NCI-H2227 (cell line): ENCODE data around the gene LRRC31.

Experiments
- DNase-seq: peaks from one replicate; lab custom pipeline; 2025; ENCODE audit not compliant: unreplicated experiment; lab: John Stamatoyannopoulos, UW

LRRC31 gene

DNA sequence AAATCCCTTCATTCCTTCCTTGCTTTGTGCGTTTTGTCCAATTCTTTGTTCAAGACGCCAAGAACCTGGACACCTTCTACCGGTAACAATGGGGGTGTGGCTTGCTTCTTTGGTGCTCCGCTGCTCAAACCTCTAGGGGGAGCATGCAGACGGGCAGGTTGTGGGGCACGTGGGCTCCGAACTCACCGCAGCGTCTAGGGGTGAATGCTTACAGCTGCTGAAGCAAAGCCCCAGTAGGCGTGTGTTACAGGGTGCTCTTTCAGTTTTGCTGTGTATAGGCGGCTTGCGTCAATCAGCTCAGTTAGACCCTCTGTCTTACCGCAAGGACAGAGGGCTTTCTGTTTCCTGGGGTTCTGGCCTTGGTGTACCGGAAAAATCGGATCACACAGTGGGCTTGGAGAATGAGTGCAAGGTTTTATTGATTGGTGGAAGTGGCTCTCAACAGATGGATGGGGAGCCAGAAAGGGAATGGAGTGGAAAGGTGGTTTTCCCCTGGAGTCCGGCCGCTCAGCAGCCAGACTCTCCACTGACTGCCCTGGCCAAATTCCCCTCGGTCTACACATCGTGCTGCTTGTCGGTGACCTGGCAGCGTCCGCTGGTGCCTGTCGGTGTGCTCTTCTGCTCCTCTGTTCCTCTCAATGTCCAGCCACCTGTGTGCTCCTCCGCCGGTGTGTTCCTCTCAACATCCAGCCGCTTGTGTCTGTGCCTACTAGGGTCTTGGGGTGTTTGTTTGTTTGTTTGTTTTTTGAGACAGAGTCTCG is 55.8 kb downstream of the LRRC31 start:
- DNase-seq, result no peak

DNA sequence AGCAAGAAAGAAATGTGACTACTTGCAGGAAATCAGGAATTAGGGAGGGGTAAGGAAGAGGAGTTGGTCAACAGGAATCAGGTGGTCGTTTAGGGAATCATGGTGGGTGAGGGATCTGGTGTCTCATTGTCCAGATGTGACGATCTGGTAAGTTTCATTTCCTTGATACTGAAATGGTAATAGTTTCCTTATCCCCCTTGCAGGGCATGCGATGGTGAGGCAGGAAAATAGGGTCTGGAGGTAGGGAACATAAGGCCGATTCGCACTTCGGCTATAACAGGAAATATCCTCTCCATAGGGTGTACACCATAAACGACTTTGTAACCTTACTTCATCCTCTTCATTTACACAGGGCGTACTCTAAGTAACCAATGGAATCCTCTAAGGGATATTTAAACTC is 56.5 kb downstream of the LRRC31 start:
- no peak for DNase-seq

DNA sequence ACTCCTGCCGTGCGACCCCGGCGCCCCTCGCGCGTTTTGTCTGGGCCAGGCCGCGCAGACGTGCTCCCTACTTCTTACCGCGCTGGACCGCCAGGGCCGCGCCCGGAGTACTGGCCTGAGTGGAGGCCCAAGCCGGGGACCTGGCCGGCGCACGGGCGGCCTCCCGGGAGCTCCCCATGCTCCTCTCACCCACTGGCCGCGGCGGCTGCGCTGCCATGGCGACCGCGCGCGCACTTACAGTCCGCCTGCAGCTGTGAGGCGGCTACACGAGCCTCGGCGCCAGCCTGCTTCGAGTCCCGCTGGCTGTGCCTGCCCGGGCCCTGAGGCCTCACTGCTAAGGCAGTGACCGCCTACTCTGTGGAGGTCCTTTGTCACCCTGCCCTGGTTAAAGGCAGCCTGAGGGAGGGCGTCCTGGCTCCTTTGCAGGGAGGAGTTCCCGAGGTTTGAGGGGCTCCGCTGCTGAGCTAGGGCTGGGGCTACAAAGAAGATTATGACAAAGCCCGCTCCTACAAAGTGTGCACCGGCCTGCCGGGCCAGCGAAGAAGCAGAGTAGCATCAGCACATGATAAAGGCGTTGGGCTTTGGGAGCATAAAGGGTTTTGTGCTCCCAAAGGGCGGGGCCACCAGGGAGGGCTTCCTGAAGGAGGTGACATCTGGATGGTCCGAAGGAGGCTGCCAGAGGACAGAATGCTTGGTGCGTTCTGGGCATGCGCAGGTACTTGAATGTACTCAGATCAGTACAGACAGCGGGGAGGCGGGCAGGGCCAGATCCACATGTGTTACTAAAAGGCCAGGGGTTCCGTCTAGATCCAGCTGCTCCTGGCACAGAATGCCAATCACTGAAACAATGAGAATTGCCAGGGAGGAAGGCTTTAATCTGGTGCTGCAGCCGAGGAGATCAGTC is 57.2 kb downstream of the LRRC31 start, which contains the start of the genes LRRC34 and LRRIQ4:
TSS of gene LRRC34 (minus strand) at position 573 of the 904 bp plus-strand sequence. CDS start at position 217, 356 bp downstream.
TSS of gene LRRIQ4 (plus strand) at position 539 of the 904 bp plus-strand sequence. CDS start 9,052 bp downstream, outside the sequence.
- DNase-seq, result peak; percentile 76

DNA sequence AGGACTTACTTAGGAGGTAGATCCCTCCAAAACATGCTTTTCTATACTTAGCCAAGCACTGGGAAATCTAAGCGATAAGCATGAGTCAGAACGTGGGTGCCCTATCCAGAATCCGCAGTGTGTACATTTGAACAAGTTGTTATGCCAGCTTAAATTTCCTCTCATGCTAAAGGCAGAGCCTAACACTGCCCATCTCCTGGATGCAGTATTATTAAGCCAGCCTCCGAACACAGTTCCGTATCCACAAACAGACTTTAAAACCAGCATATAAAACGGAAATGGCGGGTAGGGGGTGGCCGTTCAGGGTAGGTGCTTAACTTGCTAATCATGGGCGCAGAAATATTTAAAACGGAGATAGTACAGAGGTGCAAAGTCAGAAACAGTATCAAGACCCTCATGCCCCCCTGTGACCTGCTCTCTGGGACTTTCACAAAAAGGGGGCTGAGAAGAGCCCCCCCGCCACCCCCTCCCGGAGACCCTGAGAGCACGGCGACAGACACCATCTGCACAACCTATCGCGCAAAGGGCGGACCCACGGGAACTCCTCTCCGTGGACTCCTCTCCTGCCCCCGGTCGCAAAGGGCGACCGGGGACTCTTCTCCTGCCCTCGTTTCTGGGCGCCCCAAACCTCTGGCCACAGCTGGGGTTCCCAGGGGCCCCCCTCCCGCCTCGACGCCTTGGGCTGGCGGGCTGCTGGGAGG is 58.0 kb downstream of the LRRC31 start:
- DNase-seq, result peak; percentile 58

DNA sequence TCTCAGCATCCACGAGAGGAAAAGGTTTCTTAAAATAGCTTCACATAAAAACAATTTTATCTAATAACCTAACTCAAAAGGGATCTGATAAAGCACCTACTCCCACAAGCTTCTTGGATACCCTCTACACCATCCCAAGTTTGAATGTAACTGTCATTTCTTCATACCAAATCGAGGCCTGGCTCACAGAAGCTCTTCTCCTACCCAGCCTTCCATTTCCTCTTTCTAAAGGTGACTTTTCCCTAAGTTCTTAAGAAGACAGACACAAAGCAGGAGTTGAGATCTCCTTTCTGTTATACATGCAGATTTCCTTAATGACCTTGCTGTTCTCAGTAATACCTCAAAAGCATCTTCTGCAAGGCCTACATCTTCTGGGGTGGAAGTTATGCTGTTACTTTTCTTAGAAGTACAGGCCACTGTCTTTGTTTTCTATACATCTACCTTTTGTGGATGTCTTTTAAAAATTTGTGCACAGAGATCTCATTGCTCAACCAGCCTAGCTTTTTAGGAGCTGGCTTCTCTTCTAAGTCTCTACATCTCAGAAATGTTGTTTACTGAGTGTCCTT is 60.4 kb downstream of the LRRC31 start:
- no peak for DNase-seq

DNA sequence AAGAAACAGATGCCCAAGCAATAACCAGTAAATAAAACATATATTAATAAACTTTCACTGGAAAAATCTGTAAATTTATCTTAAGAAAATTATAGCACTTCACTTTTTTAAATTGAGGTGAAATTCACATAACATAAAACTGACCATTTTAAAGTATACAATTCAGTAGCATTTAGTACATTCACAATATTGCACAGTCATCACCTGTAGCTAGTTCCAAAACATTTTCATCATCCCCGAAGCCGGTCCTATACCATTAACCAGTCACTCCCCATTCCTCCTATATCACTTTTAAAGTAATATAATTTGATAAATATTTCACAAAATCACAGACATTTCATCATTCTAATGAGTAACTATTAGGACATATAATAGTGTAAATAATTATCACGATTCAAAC is 65.1 kb downstream of the LRRC31 start:
- no peak for DNase-seq

DNA sequence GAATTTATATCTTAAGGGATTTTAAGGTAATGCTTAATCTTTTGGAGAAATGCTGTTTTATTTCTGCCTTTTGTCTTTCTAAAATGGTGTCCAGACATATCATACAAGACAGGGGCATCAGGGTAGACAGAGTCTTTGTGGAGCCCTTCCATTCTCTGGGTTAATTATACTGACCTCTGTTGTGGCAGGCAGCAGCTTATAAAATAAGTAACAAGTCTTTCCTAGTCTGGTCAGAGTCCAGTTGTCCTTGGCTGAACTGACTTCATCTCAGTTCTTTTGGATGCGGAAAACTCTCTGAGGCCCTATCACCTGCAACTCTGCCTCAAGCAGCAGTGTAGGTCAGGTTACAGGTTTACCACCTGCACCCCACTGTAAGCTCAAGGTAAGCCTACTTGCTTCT is 77.4 kb downstream of the LRRC31 start:
- DNase-seq, result no peak

DNA sequence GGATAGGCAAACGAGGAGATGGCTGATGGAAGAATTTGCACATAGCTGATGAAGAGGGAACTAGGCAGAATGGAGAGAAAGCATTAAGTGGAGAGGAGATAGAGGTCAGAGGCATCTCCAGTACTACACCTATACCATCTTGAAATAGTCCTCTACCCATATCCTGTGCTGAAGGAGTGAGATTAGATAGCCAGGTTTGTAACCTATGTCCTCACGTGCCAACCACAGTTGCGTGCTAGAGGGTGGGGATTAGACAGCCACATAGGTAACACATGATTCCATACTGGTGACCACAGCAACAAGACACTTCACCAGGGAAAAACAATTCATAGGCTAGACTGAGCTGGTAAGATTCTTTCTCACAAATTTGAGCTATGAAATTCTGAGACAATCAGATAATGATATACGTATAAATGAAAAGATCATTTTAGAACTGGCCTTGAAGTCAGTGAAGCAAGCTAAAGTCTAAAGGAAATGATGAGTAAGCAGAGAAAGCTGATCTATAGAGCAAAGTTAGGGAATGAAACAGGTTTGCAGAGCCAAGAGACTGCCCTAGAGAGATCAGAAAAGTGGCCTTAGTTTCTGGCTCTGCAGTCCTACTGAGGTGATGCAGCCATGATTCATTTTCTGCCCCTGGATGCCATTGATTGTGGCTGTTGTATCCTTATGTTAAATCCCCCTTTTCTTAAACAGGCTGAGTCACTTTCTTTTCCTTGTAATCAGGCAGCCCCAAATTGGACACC is 78.9 kb downstream of the LRRC31 start:
- no peak for DNase-seq

DNA sequence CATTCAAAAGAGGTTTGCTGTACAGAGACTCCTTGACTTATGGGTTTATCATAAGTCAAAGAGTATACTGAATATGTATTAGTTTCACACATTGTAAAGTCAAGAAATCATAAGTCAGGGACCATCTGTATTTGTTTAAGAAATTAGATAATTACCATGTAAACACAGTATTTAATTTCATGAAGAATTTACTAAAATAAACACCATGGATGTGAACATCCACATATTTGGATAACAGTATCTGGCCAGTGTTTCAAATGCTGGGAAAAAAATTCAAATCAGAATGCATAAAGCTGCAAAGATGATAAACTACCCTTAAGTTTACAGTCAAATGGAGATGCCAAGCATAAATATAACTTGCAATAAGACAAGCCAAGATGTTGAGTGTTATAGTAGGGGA is 79.5 kb downstream of the LRRC31 start:
- DNase-seq, result no peak
